Kidney glomerular epithelial cell (primary cell): ENCODE results near the gene TLN1.

Source experiments
- DNase-seq: peaks from one replicate; lab custom pipeline; 2025; lab: John Stamatoyannopoulos, UW

Gene TLN1

GRCh38 chr9:35755071-35755470 lies 23.1 kb upstream of the TLN1 start:
- no peak for DNase-seq

GRCh38 chr9:35754264-35754663 lies 22.3 kb upstream of the TLN1 start, which contains the start of gene MSMP:
MSMP (minus strand) TSS chr9:35754276; CDS start chr9:35754129, 147 bp downstream.
- no peak for DNase-seq

GRCh38 chr9:35753466-35753865 lies 21.5 kb upstream of the TLN1 start:
- DNase-seq: no peak

- no peak for DNase-seq
Observed at GRCh38 chr9:35750256-35750531, 18.2 kb upstream of the TLN1 start.

- DNase-seq: peak; percentile 22
Observed at GRCh38 chr9:35749515-35750255, 17.7 kb upstream of the TLN1 start.

- DNase-seq: peak; percentile 59
Observed at GRCh38 chr9:35748858-35749514, 17.0 kb upstream of the TLN1 start, which contains the start of the genes GBA2 and RGP1. GBA2 (minus strand) TSS chr9:35749228; CDS start chr9:35748704, 524 bp downstream. RGP1 (plus strand) TSS chr9:35749287; CDS start chr9:35749756, 469 bp downstream.

- DNase-seq: no peak
Observed at GRCh38 chr9:35748242-35748857, 16.4 kb upstream of the TLN1 start.

- DNase-seq: no peak
Observed at GRCh38 chr9:35746583-35746982, 14.6 kb upstream of the TLN1 start.

- no peak for DNase-seq
Observed at GRCh38 chr9:35745569-35745968, 13.6 kb upstream of the TLN1 start.

GRCh38 chr9:35743880-35744518 lies 12.0 kb upstream of the TLN1 start:
- no peak for DNase-seq

GRCh38 chr9:35743452-35743851 lies 11.5 kb upstream of the TLN1 start:
- no peak for DNase-seq

- DNase-seq: no peak
Observed at GRCh38 chr9:35741740-35742139, 9.7 kb upstream of the TLN1 start.

- DNase-seq: no peak
Observed at GRCh38 chr9:35740243-35740642, 8.2 kb upstream of the TLN1 start.

GRCh38 chr9:35738924-35739323 lies 6.9 kb upstream of the TLN1 start:
- no peak for DNase-seq

GRCh38 chr9:35738186-35738585 lies 6.2 kb upstream of the TLN1 start:
- DNase-seq: no peak

- no peak for DNase-seq
Observed at GRCh38 chr9:35737143-35737542, 5.1 kb upstream of the TLN1 start.

- DNase-seq: peak; percentile 42
Observed at GRCh38 chr9:35736201-35736633, 4.2 kb upstream of the TLN1 start.

- DNase-seq: no peak
Observed at GRCh38 chr9:35734096-35734495, 2.1 kb upstream of the TLN1 start.

GRCh38 chr9:35732800-35733541 lies 976 bp upstream of the TLN1 start:
- DNase-seq: peak; percentile 86

- DNase-seq: no peak
Observed at GRCh38 chr9:35731415-35732184, 395 bp downstream of the TLN1 start.

GRCh38 chr9:35730486-35730854 lies 1.5 kb downstream of the TLN1 start:
- no peak for DNase-seq
